Panc1 (cell line): ENCODE data around the gene DTD1. TPM values are rescaled to one million over a fixed set of nuclear protein-coding genes. Genes with fewer than 3 reads are reported as not detected.

ENCODE experiments used
- ATAC-seq: fragments of 200-7000 bp; cut with Tn5 transposase; 2 replicates; pipeline ENCODE4 v1.9.1; 2020; ENCODE audit warnings: mild to moderate bottlenecking, moderate library complexity
- BruUV-seq: library from RNA; stranded (reverse); fragments of 400-500 nt; replicated peaks from 2 replicates; lab custom pipeline; 2021; lab: Mats Ljungman, UMichigan
- CTCF ChIA-PET: fragments of 300-600 bp; sonication (Branson Sonifier 250); formaldehyde crosslinking; loops from one replicate; lab custom pipeline; 2022; ENCODE audit warnings: antibody characterized with exemption; lab: Charles Lee
- POLR2A ChIA-PET: fragments of 300-600 bp; sonication (Branson Sonifier 250); formaldehyde crosslinking; loops from one replicate; lab custom pipeline; 2022; ENCODE audit warnings: antibody characterized with exemption; lab: Charles Lee
- DNase-seq: peaks from one replicate; pipeline ENCODE4 v3.0.0-alpha.2; 2010; ENCODE audit warnings: low read depth, low spot score
- H3K27ac ChIP-seq: 2 replicates; pipeline ENCODE4 v1.5.1; 2011; ENCODE audit warnings: mild to moderate bottlenecking, low read length, inconsistent platforms
- H3K27me3 ChIP-seq: fragments of 200-500 bp; sonication (Bioruptor generic); 2 replicates; pipeline ENCODE4 v1.6.0; 2014; ENCODE audit warnings: low read length, inconsistent platforms; ENCODE audit not compliant: control insufficient read depth, insufficient read depth
- H3K36me3 ChIP-seq: fragments of 200-500 bp; sonication (Bioruptor generic); 2 replicates; pipeline ENCODE4 v1.5.1; 2014; ENCODE audit warnings: inconsistent platforms, mild to moderate bottlenecking, low read length, moderate library complexity; ENCODE audit not compliant: control insufficient read depth, insufficient read depth
- H3K4me1 ChIP-seq: 2 replicates; pipeline ENCODE4 v1.5.1; 2011; ENCODE audit warnings: inconsistent platforms, mild to moderate bottlenecking, low read length, moderate library complexity; ENCODE audit not compliant: control insufficient read depth, insufficient read depth
- H3K4me3 ChIP-seq, 2 experiments: 2 replicates each; pipeline ENCODE4 v1.5.1; 2011 to 2012; ENCODE audit warnings: low read depth in 2 of 2, low read length in 2 of 2, mild to moderate bottlenecking in 2 of 2, inconsistent platforms in 1 of 2, moderate library complexity in 1 of 2
- H3K9me3 ChIP-seq: fragments of 200-500 bp; sonication (Bioruptor generic); 2 replicates; pipeline ENCODE4 v1.5.1; 2014; ENCODE audit warnings: low read depth, mild to moderate bottlenecking, inconsistent platforms, low read length, moderate library complexity; ENCODE audit not compliant: control insufficient read depth, insufficient read depth
- CTCF ChIP-seq: fragments of 450-650 bp; IDR thresholded peaks from 2 replicates; pipeline ENCODE4 v1.5.1; 2017; ENCODE audit warnings: mild to moderate bottlenecking
- POLR2AphosphoS5 ChIP-seq: IDR thresholded peaks from 2 replicates; pipeline ENCODE4 v1.6.1; 2012; ENCODE audit warnings: mild to moderate bottlenecking, low read depth, low read length, moderate library complexity
- REST ChIP-seq, 2 experiments: IDR thresholded peaks; 2 replicates each; pipeline ENCODE4 v1.6.1; 2011 to 2012; ENCODE audit warnings: low read depth in 2 of 2, control low read depth in 1 of 2, low read length in 1 of 2, mild to moderate bottlenecking in 1 of 2, moderate library complexity in 1 of 2; ENCODE audit not compliant: insufficient read depth in 1 of 2
- SIN3A ChIP-seq: IDR thresholded peaks from 2 replicates; pipeline ENCODE4 v1.6.1; 2012; ENCODE audit warnings: low read depth, mild to moderate bottlenecking, low read length, moderate library complexity, borderline replicate concordance; ENCODE audit not compliant: insufficient read depth
- TCF7L2 ChIP-seq: IDR thresholded peaks from 2 replicates; pipeline ENCODE4 v1.6.1; 2011; ENCODE audit warnings: mild to moderate bottlenecking, low read depth, low read length, inconsistent platforms
- in situ Hi-C: cut with HindIII; loops from 2 replicates; pipeline ENCODE4 v1.10.0; 2016; ENCODE audit warnings: low sequenced_read_pairs, low pct_unique_long_range_greater_than_20kb
- intact Hi-C: fragments of 100-400 bp; cut with micrococcal nuclease; formaldehyde crosslinking; loops from one replicate; pipeline ENCODE4 v1.10.0; 2022; ENCODE audit not compliant: unreplicated experiment
- total RNA-seq: library from RNA; stranded (reverse); gene quantifications from one replicate; pipeline ENCODE4 v1.2.1, GENCODE V29; 2021; ENCODE audit not compliant: unreplicated experiment

Gene DTD1
- total RNA-seq, 1 experiment from 2014 or later: 23.6 TPM

GRCh38 chr20:18543216-18543615 lies 44.6 kb upstream of the DTD1 start:
- in situ Hi-C loops: no loop called here
- Histone ChIP-seq H3K4me1 (no peaks in the 10 kb centered on the region), H3K9me3 (no peaks in the 10 kb centered on the region), H3K27ac (no peak overlapping the region), H3K36me3 (peaks cover under 1% of the 10 kb centered on the region; the same call in 1 of the 2 replicates), H3K27me3 (no peaks in the 10 kb centered on the region), H3K4me3 (no peak overlapping the region)
- POLR2A ChIA-PET: no interaction called here
- CTCF ChIA-PET: no interaction called here
- DNase-seq: no peak
- intact Hi-C loops: no loop called here
- ATAC-seq: no peak
- BruUV-seq: no TSS peak
- TF ChIP-seq TCF7L2: no peak
- no peak for TF ChIP-seq CTCF
- TF ChIP-seq POLR2AphosphoS5: no peak
- TF ChIP-seq SIN3A: no peak
- no peak for TF ChIP-seq REST (IDR thresholded peaks at IDR 0.05; ENCODE audit: insufficient read depth in 1 of 2, low read depth in 2 of 2, low read length in 1 of 2)

GRCh38 chr20:18543932-18544331 lies 43.9 kb upstream of the DTD1 start:
- Histone ChIP-seq H3K27me3 (no peaks in the 10 kb centered on the region), H3K4me1 (no peaks in the 10 kb centered on the region), H3K4me3 (no peak overlapping the region), H3K9me3 (no peaks in the 10 kb centered on the region), H3K27ac (no peak overlapping the region), H3K36me3 (peaks cover 7% of the 10 kb centered on the region)
- in situ Hi-C loops (no loop called here), intact Hi-C loops (no loop called here)
- ChIA-PET CTCF (no interaction called here), POLR2A (no interaction called here)
- TF ChIP-seq REST (IDR thresholded peaks at IDR 0.05; ENCODE audit: insufficient read depth in 1 of 2, low read depth in 2 of 2, low read length in 1 of 2) (no peak), TCF7L2 (no peak), SIN3A (no peak), POLR2AphosphoS5 (no peak), CTCF (no peak)
- no peak for ATAC-seq
- BruUV-seq: no TSS peak
- DNase-seq: no peak
